Stimulated activated CD8-positive, alpha-beta memory T cell treated with anti-CD3 and anti-CD28 coated beads, Interleukin-12 subunit alpha, Interleukin-12 subunit beta, amount 100 ng/mL, for 24 hours (primary cell): Measurements from ENCODE around the gene PPP3CA.

Experiments used
- DNase-seq: peaks from one replicate; pipeline ENCODE4 v3.0.0-alpha.2; 2020; ENCODE audit errors: extremely low read depth

Gene PPP3CA

DNA sequence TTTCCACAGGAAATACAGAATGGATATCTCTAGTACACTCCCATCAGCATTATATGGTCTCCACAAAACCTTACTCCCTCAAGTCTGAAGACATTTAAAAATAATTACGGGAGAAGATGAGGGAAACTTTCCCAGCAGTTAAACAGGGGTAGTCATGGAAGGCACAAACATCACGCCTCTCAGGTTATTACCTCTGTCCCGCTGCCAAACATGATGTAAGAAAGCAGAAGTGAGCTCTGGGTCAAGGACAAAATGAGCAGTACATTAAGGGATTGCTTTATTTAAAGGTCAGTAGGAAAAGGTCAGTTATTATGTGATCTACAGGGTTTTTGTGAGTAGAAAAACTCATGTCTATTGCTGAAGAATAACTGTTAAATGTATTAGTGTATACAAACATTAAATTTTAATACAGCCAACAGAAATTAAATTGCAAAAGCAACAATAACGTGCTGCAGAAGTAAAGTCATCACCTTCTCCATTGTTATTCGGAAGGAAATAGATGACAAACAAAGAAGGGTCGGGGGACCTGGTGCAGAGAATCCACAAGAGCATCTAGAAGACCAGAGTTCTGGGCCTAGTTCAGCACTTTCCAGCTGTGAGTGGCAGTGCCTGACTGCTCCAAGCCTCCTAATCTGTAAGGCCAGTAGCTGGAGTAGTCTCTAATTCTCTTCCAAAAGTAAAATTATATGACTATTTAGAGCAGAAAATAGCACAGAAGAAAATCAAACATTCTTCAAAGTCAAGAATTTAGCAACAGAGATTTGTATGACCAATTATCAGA lies 171.2 kb downstream of the PPP3CA start:
- DNase-seq, result no peak

GRCh38 chr4:101174679-101175345 lies 172.5 kb downstream of the PPP3CA start:
- no peak for DNase-seq

DNA sequence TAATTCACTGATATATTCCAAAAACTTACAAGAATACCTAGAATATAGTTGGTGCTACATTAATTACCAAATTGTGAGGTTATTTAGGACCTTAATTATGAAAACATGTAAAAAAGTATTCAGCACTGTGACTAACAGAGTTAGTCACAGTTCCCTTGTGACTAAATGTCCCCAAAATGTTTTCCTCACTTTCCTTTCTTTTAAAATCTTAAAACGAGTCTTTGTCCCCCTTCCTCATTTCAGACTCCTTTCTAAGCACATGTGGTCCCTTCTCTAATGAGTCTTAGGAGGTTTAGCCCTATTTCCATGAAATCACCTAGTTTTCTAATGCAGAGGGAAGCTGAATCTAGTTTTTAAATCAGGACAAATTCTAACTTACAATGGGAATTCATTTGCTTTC lies 175.0 kb downstream of the PPP3CA start:
- DNase-seq, result no peak

- DNase-seq, result no peak
Measured at GRCh38 chr4:101171747-101172146, 175.6 kb downstream of the PPP3CA start.

DNA sequence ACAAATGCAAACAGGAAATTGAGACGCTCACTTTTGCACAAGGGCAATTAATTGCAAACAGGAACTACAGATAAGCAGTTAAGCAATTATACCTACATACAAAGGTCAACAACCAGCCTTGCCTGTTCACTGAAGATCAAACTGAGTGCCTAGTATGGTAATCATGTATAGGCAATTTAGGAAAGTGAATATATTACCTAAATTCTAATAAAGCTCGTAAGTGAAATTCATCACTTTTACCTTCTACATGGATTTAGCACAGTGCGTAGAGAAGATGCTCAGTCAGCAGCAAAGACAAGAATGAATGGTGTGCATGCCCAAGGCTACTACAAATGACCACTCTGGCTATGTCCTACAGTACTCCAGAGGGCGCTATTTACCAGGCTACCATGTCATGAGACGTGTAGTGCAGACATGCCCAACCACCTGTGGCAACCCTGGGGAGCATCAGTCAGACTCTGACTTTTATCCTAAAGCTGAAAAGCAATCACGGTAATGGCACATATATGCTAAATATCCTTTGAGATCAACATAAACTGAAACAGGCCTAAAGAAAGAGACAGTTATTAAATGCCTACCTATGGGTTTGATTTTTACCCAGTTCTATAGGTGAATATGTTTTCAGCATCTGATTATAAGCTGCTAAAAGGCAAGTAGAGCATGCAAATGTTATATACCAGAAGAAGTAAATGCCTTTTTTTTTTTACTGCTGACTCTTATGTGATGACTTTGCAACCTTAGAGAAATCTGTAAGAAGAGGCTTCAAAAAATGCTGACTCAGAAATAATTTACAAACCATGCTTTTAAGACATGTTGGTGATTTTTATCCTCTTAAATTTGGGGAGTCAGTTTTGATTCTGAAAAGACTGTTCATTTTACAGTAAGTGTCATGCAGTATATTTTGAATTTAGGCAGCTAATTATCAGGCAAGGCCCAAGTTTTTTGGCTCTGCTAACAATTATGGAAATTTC lies 178.0 kb downstream of the PPP3CA start:
- no peak for DNase-seq

- DNase-seq, result no peak
Measured at GRCh38 chr4:101163936-101164335, 183.4 kb downstream of the PPP3CA start.

DNA sequence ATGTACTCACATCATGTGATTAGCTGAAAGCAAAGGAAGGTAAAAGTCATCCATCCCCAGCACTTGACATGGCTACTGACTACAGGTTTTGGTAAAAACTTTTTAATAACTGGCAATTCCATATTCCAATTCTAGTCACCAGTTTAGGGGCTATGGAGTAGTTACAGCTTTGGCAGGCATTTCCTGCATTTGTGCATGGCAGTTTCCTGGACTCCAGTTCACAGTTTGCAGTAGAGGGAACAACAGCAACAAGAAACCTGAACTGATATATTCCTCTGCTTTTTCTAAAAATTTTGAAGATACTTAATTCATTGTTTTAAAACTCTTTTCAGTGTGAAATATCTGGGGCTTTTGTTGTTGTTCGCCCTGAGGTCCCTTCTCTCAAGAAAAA lies 184.3 kb downstream of the PPP3CA start:
- no peak for DNase-seq

- DNase-seq, result no peak
Measured at GRCh38 chr4:101160792-101161592, 186.3 kb downstream of the PPP3CA start.

DNA sequence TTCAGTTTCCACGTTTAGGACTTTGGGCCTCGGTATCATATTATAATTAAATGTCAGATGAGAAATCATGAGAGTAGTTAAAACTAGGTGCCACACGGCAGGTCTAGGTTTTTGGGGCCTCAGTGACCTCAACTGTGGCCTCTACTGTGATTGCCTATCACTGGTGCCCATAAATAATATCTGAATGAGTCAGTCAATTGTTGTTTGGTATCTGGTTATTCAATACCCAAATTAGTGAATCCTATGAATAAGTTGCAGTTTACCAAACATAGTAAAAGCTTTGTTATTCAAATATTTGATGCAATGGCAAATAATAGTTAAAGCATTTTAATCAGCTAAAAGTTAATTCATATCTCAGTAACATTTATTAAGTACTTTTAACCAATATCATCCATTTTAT lies 188.8 kb downstream of the PPP3CA start:
- DNase-seq, result no peak

DNA sequence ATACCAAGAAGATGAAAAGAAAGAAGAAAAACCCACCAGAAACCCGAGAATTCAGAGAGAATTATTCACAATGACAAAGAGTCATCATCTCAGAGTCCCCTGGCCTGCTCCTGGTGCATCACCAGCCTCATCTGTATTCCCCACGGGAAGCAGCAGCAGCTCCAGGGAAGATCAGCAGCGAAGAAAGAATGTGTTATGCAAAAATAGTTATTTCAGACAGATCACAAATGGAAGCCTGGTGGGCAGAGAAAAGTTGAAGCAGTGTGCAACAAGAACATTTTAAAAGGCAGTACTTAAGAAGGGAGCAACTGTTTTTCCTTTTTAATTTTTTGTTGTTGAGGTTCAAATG lies 189.2 kb downstream of the PPP3CA start:
- no peak for DNase-seq

DNA sequence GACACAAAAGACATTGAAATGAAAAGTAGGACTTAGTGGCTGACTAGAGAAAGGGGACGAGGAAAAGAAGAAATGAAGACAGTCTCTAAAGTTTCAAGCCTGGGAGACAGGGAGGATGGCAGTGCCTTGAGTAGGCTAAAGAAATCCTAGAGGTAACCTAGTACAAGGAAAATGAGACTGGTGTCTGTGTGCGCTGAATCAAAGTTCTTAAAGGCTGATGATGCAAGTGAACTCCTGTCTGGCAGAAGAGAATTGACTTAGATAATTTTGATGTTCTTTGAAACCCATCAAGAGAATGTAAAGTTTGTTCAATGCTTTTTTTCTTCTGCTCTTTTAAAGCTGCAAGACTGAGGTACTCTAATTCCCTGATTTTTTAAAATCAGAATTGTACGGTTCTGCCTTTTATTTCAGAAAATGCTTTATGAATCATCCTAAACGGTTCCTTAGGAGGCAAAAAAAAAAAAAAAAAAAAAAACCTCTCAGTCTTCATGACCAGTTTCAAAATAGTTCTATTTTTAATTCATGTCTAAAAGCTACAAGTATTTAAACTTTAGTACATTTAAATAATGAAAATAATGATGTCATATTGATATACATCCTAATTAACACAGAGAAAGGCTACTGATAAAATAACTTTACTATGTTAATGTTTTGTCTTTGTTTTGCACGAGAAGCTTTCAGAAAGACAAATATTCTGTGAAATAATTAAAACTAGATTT lies 189.8 kb downstream of the PPP3CA start:
- no peak for DNase-seq

GRCh38 chr4:101156619-101157310 lies 190.6 kb downstream of the PPP3CA start:
- no peak for DNase-seq

DNA sequence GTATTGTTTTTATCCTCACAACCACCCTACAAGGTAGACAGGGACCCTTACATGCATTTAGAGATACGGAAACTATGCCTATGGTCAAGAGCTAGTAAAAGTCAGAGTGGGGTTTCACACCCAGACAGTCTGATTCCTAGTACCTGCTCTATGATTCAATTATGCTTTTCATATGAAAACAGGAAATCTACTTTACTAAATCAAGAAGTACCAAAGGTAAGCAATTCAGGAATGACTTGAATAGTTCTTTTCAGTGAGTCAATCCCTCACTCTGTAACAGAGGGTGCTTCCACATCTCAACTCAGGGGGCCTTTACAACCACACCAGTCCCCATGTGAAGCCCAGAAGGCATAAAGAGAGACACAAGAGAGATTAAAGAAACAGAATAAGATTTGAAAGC lies 191.4 kb downstream of the PPP3CA start:
- no peak for DNase-seq

DNA sequence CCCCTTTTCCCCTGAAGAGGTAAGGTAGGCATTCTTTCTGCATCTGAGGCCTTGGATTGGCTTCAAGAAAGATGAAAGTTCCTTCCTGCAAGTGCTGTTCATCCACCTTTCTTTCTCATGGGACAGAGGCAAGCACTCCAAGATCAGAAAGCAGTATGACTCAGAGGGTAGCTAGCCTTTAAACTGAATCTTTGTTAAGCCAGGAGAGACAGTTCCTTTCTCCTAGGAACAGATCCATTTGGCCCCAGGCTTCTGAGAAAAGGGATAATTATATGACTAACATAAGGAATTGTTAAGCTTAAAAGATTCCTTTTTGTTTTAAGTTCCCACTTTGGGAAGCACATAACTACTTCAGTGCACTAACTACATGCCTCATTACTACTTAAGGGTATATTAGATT lies 192.0 kb downstream of the PPP3CA start:
- no peak for DNase-seq

GRCh38 chr4:101153653-101154052 lies 193.7 kb downstream of the PPP3CA start:
- no peak for DNase-seq

DNA sequence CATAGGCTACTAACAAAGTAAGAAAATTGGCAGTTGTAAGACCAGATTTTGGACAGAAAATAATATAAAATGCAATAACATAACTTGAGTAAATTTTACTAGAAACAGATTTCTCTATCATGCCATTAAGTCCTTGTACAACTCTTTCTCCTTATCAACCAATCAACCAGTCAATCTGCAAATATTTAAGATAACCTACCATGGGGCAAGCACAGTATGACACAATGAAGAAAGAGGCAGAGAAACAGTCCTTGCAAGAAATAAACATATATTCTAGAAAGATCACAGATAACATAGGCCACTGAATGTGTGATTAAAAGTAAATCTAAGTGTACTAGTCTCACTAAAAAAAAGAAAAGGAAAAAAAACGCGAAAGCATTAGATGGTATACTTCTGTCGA lies 194.8 kb downstream of the PPP3CA start:
- no peak for DNase-seq

DNA sequence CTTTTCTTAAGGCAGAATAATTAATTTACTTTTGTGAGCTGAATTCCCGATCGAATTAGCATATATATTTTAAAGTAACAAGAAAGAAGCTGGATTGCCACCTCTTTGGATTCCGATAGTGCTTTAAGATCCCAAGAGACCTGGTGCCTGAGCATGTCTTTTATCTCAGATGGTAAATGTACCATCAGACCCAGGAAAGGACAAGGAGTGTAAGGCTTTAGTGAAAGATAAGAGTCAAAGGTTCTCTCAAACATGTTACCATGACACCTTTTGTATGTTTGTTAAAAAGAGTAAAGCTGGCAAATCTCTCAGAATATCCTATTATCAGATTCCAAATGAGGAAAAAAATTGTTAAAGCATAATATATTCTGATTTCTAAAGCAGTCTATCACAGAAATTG lies 198.8 kb downstream of the PPP3CA start:
- DNase-seq, result no peak

DNA sequence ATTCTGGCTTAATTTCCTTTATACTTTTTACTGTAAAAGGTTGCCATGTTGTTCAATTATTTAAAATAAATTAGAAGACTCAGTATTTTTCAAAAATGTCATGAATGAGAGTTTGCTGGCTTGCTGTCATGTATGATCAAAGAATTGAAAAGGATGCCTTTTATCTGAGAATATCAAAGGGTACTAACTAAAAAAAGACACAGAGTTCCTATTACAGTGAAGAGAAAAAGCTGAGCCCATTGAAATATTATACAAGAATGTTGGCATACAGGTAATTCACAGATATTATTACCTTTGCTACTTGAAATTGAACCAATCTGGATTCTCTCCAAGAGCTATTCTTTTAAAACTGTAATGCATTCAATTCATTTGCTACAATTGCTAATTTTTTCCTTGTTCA lies 200.0 kb downstream of the PPP3CA start:
- DNase-seq, result no peak

DNA sequence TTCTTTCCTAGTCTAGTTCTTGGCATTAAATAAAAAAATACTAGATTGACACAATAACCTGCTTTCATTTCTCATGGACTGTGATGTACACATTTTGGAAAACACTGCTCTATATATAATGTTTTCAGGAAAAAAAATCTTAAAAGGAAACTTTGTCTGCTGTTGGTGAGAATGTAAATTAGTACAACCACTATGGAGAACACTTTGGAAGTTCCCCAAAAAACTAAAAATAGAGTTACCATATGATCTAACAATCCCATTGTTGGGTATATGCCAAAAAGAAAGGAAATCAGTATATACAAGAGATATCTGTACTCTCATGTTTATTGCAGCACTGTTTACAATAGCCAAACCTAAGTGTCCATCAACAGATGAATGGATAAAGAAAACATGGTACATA lies 202.3 kb downstream of the PPP3CA start:
- DNase-seq, result no peak

DNA sequence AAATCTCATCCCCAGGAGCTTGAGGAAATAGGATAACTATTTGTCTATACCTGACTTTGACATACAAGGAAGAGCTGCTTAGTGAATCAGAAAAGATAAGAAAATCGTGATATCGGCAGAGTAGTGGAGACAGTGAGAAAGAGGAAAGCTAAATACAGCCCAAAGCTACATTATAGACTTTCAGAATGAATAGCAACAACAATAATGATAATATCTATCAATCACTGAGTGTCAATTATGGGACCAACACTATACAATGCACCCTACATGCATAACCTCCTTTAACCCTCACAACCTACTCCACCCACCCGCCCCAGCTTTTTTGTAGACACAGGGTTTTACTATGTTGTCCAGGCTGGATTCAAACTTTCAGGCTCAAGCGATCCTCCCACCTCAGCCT lies 205.1 kb downstream of the PPP3CA start:
- DNase-seq, result no peak
